CD4-positive, alpha-beta T cell treated with Interleukin-10 for 1 hour (primary cell): ENCODE data around the gene DNAH14.
"Not testable (repeated sequence)": the region's sequence is repeated elsewhere in the genome, so short reads cannot be mapped to it uniquely, and the experiment has no call there.

ENCODE experiments used
- DNase-seq: peaks from one replicate; pipeline ENCODE4 v3.0.0-alpha.2; 2020

The DNAH14 gene

DNA sequence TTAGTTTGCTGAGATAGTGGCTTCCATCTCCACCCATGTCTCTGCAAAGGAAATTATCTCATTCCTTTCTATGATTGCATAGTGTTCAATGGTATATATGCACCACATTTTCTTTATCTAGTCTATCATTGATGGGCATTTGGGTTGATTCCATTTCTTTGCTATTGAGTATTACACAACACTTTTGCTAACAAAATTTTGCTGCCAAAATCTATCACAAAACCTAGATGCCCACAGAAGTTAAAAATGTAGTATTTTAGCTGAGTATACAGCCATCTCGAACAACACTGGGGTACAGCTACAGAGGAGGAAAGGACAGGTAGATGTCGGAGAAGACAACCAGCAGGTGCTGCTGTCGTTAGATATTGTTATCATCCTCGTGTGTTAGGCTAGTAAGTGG is 430.6 kb downstream of the DNAH14 start:
- DNase-seq, result no peak

- no peak for DNase-seq
Observed at GRCh38 chr1:225361176-225361575, 431.7 kb downstream of the DNAH14 start.

DNA sequence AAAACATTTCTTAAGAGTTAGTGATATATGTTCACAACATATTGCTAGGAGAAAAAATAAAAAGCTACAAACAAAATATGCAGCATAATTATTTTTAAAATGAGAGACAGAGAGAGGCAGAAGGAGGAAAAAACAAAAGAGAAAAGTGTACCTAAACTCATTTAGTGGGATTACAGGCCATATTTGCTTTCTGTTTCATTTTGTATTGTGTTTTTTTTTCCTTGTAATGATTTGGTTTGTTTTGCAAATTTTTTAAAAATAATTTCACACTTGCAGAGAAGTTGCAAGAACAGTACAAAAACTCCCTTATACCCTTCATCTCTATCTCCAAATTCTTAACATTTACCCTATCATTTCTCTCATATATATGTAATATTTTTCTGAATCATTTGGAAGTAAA is 433.3 kb downstream of the DNAH14 start:
- no peak for DNase-seq

DNA sequence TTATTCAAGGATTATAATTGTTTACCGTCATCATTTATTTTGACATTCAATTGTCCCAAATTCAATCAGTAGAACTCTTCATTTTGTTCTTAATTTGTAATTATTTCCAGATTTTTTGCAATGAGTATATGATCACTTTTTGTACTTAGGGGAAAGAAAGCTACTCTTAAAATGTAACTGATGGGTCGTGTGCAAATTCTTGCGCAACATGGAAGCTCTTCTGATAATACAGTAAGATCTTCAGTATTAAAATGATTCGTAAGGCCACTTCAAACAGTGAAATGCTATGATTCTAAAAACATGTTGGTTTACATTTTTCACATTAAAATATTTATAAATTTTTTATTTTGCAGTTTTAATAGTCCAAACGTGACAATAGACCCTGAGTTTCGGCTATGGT is 435.0 kb downstream of the DNAH14 start:
- no peak for DNase-seq

DNA sequence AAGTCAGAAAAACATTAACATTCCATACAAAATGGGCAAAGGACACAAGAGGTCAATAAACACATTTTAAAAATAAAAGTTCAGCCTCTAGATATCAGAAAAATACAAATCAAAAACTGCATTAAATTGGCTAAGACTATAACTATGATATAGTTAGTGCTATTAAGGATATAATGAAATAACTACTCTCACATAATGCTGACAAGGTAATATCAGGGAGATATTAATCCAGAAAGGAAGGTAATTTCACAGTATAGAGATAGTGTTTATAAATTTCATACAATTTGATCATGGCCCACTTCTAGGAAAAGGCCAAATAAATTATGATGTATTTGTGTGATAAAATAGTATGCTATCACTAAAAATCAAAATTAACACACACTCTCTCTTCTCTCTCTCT is 436.5 kb downstream of the DNAH14 start:
- DNase-seq, result no peak

GRCh38 chr1:225366552-225366951 is 437.1 kb downstream of the DNAH14 start:
- DNase-seq, result no peak

DNA sequence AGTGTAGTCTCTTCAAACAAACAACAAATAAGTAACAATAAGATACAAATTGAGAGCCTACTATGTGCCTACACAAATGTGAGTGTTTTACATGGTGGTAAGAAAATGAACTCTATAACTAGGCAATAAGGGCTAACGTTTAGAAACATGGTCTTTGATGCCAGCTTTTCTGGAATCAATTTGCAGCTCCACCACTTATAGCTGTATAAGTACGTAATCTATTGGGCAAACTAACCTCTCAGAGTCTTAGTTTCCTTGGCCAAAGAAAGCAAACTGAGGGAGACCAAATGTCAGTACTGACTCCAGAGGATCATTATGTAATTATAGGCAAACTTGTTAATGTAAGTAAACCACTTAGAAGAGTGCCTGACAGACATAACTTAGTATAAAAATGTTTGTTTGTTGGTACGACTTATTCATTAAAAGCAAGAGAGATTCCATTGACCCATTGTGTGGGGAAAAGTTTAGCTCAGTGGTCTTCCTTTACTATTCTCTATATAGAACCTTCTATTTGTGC is 438.6 kb downstream of the DNAH14 start:
- DNase-seq, result no peak

DNA sequence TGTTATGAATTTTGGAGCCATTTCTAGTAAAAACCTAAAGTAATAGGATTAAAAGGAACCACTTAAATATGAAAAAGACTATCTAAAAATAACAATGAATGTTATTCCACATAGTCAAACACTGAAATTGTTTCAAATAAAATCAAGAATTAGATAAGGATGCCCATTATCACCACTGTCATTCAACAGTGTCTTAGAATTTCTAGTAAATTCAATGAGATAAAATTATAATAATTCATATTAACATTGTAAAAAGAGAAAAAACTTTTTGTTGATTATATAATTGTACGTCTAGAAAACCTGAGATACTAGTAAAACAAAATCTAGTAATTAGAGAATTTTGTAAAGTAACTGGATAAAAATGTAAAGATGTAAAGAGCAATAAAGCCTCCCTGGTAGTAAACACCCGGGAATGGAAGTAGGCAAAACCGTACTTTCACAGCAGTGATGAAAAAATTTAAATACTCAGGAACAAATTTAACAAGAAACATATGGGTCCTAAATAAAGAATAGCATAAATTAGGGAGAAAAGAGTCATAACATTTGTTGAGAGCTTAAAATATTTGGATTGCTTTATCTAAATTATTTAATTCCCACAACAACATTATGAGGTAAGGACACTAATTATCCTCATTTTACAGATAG is 442.0 kb downstream of the DNAH14 start:
- DNase-seq, result no peak

DNA sequence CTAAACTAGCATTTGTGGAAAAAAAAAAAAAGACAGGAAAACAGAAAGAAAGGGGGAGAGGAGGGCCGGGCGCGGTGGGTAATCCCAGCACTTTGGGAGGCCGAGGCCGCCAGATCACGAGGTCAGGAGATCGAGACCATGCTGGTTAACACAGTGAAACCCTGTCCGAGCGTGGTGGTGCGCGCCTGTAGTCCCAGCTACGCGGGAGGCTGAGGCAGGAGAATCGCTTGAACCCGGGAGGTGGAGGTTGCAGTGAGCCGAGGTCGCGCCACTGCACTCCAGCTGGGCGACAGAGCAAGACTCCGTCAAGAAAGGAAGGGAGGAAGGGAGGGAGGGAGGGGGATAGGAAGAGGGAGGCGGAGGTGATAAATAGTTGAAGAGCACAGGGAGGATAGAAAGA is 443.7 kb downstream of the DNAH14 start:
- no peak for DNase-seq

DNA sequence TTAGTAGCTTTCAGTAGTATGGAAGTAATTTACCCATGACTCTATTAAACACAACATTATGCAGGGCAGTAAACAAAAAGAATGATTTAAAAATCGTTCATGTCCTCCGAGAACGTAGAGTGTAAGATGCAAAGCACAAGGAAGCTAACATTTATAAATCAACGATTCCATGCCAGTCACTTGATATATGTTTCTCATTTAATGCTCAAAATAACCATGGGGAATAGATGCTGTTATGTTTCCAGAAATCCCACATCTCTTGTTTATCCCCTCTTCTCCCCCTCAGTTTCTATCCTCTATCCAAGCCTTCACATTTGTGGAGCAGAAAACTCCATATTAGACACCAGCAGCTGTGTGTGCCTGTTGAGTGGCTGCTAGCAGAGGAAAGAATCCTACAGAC is 445.5 kb downstream of the DNAH14 start:
- DNase-seq, result no peak

DNA sequence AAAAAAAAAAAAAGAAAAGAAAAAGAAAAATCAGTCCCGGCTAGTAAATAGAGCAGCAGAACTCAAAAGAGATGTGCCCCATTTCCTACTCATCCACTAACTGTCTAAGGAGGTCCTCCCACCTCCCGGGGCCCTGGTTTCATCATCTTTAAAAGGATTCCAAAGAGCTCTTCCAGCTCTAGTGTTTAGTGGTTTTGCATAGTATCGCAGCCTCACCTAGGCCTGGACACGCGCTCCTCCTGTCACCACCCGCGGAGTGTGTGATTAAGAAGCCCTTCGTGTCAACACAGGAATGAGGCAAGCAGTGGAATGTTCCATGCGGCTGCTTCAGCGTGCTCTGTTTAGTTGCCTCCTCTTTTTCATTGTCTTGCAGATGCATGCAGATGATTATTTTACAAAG is 449.4 kb downstream of the DNAH14 start:
- no peak for DNase-seq

DNA sequence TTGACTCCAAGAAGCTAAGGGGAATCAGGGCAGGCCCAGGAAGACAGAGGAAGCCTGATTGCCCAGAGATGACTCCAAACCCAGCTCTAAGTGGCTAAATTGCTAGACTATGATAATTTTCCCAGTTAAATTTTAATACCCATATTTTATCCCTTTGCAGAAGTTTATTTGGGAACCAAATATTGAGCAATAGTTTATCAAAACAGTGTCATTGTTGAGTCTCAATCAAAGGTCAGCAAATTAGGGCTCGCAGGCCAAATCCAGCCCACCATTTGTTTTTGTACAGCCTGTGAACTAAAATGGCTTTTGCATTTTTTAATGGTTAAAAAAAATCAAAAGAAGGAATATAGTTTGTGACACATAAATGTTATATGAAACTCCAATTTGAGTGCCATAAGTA is 451.2 kb downstream of the DNAH14 start:
- DNase-seq, result no peak

GRCh38 chr1:225386860-225387259 is 457.4 kb downstream of the DNAH14 start:
- not testable (repeated sequence) for DNase-seq

GRCh38 chr1:225388372-225388771 is 458.9 kb downstream of the DNAH14 start:
- no peak for DNase-seq

DNA sequence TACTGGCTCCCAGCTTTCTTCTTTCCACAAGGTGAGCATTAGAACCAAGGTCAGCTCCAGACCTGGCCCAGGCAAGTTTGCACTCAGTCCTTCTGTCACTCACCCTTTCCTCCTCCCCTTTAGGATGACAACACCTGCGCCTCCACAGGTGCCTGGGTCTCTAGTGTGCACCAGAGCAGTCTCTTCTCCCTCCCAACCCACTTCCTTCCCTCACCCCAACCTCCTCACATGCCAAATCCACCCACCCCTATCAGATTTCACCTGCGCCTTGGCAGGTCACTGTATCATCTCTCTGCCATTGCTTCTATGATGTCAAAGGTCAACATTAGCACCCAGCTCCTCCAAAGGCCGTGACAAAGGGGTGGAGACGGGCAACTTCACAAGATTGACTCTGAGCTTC is 460.4 kb downstream of the DNAH14 start:
- no peak for DNase-seq

DNA sequence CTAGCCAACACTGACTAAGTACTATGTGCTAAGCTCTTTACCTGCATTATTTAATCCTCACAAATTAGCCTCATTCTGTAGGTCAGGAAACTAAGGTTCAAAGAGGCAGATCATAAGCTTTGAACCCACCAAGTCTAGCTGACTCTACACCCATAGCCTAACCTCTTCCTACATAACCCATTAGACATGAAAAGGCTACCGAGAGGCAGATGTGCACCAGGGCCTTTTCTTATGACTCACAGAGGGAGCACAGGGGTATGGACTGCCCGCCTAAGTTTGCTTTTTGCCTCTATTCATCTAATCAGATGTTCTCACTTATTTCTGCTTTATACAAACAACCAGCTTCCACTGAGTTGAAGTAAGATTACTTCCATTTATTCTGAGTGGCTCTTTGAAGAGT is 466.9 kb downstream of the DNAH14 start:
- no peak for DNase-seq

GRCh38 chr1:225400968-225401367 is 471.5 kb downstream of the DNAH14 start:
- no peak for DNase-seq

DNA sequence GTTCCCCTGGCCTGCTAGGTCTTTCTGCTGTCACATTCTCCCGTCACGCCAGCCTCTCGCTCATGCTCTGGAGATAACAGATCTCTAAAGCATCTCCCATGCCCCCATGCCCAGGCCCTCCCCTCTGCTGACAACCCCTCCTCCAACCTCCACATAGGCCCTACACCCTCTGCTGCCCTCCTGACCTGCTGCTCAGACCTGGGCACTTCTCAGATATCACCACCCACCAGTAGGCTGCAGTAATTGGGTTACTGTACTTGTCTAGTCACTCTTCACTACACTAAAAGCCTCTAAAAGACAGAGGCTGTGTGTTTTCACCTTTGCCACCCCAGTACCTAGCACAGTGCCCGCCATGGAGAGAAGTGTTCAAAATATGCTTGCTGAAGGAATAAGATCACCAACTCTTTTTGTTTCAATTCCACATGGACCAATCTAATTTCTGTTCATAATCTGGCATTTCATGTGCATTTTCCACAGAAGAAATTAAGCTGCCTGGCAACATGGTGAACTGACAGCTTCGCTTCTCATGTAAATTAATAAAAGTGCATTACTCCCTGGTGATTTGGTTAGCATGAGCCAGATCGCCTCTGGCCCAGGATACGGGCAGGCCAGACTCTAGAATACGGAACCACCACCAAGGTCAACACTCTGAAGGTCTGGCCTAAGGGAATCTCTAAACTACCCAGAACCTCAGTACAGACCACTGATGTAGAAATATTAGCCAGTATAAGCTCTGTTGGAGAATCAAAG is 477.7 kb downstream of the DNAH14 start:
- DNase-seq, result no peak

DNA sequence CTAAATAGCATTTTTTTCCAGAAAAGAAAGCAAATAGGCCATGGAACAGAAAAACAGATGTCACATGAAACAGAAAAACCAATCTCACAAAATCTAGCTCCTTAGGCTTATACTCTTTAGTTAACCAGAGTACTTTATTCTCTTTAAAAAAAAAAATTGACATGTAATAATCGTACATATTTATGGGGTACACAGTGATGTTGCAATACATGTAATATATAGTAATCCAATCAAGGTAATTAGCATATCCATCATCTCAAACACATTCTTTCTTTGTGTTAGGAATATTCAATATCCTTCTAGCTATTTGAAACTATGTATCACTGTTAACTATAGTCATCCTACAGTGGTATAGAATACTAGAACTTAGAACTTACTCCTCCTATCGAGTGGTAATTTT is 478.3 kb downstream of the DNAH14 start:
- no peak for DNase-seq

DNA sequence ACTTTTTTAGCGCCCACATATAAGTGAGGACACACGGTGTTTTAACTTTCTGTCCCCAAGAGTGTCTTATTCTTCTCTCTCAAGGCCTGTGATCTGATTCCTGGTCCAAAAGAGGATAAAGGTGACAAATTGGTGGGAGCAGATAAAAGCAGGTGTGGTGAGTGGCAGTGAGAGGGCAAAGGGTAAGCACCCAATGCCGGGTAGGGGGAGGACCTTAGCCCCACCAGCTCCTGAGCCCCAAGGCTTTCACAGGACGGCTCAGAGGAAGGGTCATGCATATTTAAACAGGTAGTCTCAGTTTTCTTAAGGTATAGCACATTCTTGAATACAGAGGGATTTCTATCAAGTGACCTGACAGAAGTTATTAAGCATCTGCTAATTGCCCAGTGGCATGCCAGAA is 478.8 kb downstream of the DNAH14 start:
- no peak for DNase-seq

DNA sequence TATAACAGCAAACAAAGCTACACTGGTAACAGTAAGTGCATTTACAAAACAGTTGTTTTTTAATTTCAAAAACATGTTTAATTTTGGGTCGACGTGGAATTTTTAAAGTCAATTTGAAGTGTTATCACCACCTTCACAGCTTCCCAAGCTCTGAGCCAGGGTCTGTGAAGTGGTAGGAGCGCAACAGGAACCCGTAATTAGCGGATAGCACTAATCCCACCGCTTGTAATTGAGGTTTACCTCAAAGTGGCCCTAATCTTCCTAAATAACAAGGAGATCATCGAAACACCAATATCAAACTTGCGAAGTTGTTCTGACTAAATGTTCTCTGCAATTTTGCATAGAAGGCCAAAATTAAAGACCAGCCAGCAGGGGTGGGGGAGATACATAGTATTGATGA is 479.6 kb downstream of the DNAH14 start:
- no peak for DNase-seq

GRCh38 chr1:225410036-225410435 is 480.6 kb downstream of the DNAH14 start:
- DNase-seq, result no peak

GRCh38 chr1:225412321-225412720 is 482.8 kb downstream of the DNAH14 start:
- no peak for DNase-seq

DNA sequence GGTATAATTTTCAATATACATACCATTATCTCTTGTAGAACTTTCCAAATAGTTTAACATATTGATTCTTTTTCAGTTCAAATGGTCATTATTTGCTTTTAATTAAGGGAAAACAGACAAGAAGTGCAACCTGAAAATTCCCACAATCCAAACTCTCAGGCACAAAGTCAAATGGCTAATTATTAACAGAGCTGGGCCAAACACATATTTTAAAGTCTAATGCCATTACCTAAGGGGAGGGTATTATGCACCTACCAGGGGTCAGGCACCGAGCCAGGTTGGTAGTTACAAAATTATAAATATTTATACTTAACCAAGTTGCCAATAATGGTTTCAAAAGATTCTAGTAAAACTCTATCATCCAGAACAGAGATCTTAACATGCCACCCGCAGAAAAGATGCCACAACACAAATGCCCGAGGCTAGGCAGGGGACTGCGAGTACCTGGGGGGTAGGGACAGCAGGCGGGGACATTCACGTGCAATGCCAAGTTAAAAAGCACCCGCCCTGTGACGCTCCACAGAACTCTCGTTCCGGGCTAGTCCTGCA is 483.4 kb downstream of the DNAH14 start:
- no peak for DNase-seq
